CD4-positive, alpha-beta T cell (primary cell): ENCODE measurements around the gene LAG3. TPM values are rescaled to one million over a fixed set of nuclear protein-coding genes. Genes with fewer than 3 reads are reported as not detected.

ENCODE experiments used
- ATAC-seq: fragments of 200-7000 bp; cut with Tn5 transposase; one replicate; pipeline ENCODE4 v1.10.0; 2022; ENCODE audit warnings: mild to moderate bottlenecking; ENCODE audit not compliant: poor library complexity
- CTCF ChIA-PET: fragments of 350-600 bp; sonication (Branson Sonifier 250); formaldehyde crosslinking; loops from one replicate; lab custom pipeline; 2021; ENCODE audit warnings: antibody characterized with exemption, inconsistent platforms; lab: Charles Lee
- POLR2A ChIA-PET: fragments of 350-600 bp; sonication (Branson Sonifier 250); formaldehyde crosslinking; loops from one replicate; lab custom pipeline; 2021; ENCODE audit warnings: antibody characterized with exemption, inconsistent platforms; lab: Charles Lee
- DNase-seq, 14 experiments: peaks; one replicate each; pipeline ENCODE4 v3.0.0-alpha.2; 2013 to 2020; ENCODE audit warnings: mixed read lengths in 2 of 14
- H3K27ac ChIP-seq, 2 donors: one replicate each; pipeline versions ENCODE4 v1.5.1 to v1.7.0; 2013; ENCODE audit warnings: low read length in 2 of 2, low read depth in 1 of 2, mild to moderate bottlenecking in 1 of 2
- H3K27me3 ChIP-seq, 2 experiments: 1 replicate in 1 of 2; 2 replicates in 1 of 2; pipeline versions ENCODE4 v1.6.1 to v1.7.0; 2013; ENCODE audit warnings: low read length in 2 of 2, control low read depth in 1 of 2, mild to moderate bottlenecking in 1 of 2, moderate library complexity in 1 of 2; ENCODE audit not compliant: insufficient read depth in 2 of 2, control insufficient read depth in 1 of 2
- H3K36me3 ChIP-seq: one replicate; pipeline ENCODE4 v1.6.1; 2013; ENCODE audit warnings: low read length, control low read depth; ENCODE audit not compliant: insufficient read depth
- H3K4me1 ChIP-seq: one replicate; pipeline ENCODE4 v1.6.1; 2013; ENCODE audit warnings: low read length, control low read depth; ENCODE audit not compliant: insufficient read depth
- H3K4me3 ChIP-seq: one replicate; pipeline ENCODE4 v1.5.1; 2013; ENCODE audit warnings: mild to moderate bottlenecking, low read length, moderate library complexity
- H3K9me3 ChIP-seq, 2 experiments: 1 replicate in 1 of 2; 2 replicates in 1 of 2; pipeline versions ENCODE4 v1.6.1 to v1.7.0; 2013; ENCODE audit warnings: low read length in 2 of 2, mild to moderate bottlenecking in 2 of 2, control low read depth in 1 of 2, moderate library complexity in 1 of 2; ENCODE audit not compliant: control insufficient read depth in 1 of 2, insufficient read depth in 1 of 2
- H3K27ac Mint-ChIP-seq: one replicate; pipeline ENCODE4 v1.8.0; 2020; ENCODE audit warnings: mixed read lengths
- H3K27me3 Mint-ChIP-seq: one replicate; pipeline ENCODE4 v1.8.0; 2021; ENCODE audit warnings: mixed read lengths
- H3K36me3 Mint-ChIP-seq: one replicate; pipeline ENCODE4 v1.8.0; 2021; ENCODE audit warnings: low read depth, mixed read lengths
- H3K4me1 Mint-ChIP-seq: one replicate; pipeline ENCODE4 v1.8.0; 2021; ENCODE audit warnings: low read depth, mixed read lengths
- H3K4me3 Mint-ChIP-seq: one replicate; pipeline ENCODE4 v1.8.0; 2020; ENCODE audit warnings: mild to moderate bottlenecking, mixed read lengths
- H3K9me3 Mint-ChIP-seq: one replicate; pipeline ENCODE4 v1.8.0; 2020; ENCODE audit warnings: mixed read lengths
- intact Hi-C, 2 experiments: fragments of 100-400 bp; cut with DNase I in 1 of 2; cut with micrococcal nuclease in 1 of 2; formaldehyde crosslinking; loops; one replicate each; pipeline versions ENCODE4 v1.15.1 to v1.9.0; 2023 to 2025; cut with DNase I, micrococcal nuclease
- total RNA-seq, 174 experiments: library from RNA in 2 of 174; stranded (reverse) in 2 of 174; gene quantifications; one replicate each; pipeline ENCODE4 v1.2.3 and lab custom pipeline; 2021 to 2026
- TF ChIP-seq, protein P1 (sequence below): fragments of 200-600 bp; IDR thresholded peaks from one replicate; pipeline ENCODE4 v1.8.0; 2022; ENCODE audit warnings: antibody characterized with exemption, mild to moderate bottlenecking

LAG3 gene
- total RNA-seq, 2 experiments from 2014 or later = 0.82 to 1.4 TPM

DNA sequence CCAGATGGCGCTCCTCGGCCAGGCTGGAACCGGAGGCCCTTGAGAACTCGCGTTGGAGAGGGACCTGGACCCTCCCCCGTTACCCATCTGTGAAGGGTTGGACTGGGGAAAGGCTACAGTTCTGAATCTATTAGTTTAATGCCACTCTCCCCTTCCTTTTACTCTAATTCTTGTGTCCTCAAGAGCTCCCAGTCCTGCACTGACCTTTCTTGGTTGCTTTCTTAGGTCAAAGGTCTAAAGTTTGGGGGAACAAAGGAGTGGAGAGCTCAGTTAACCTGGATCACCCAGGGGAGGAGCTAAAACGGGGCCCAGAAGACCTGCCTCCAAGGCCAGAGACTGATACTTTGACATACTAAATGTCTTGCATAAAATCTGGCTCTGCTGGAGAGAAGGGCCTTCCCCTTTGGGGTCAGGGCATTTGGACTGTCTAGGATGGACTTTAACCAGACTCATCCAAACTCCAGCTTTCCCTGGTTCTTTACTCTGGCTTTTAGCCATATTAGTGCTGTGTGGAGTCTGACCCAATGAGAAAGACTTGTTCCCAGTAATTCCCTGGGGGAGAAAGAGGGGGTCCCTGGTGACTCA, 18.5 kb upstream of the LAG3 start:
- ATAC-seq = no peak
- Mint-ChIP-seq H3K4me3 (peak overlapping the region; percentile 96), H3K4me1 (peaks cover 19% of the 10 kb centered on the region), H3K36me3 (peaks cover 36% of the 10 kb centered on the region), H3K9me3 (no peaks in the 10 kb centered on the region), H3K27ac (peak overlapping the region; percentile 100), H3K27me3 (no peaks in the 10 kb centered on the region)
- peak overlapping the region; percentile 80 for H3K4me3 ChIP-seq
- intact Hi-C loops = loop anchor here (1.0 to 2.0 kb wide), 8 partner anchors 24 to 91 kb away; partner anchors contain the start of genes COPS7A (in 1 of the 2), ING4 (in 1 of the 2) and ZNF384 (in 1 of the 2)
- peak overlapping the region; percentile 86 to 96 for H3K27ac ChIP-seq
- no peak for DNase-seq
- ChIA-PET POLR2A (interaction anchor here (0.5 to 3.1 kb wide), 23 partner anchors 12 to 205 kb away, joined by 3 to 57 read pairs (median 8); partner anchors contain the start of genes C12orf57, CDCA3, COPS7A and GPR162), CTCF (interaction anchor here (0.6 to 3.5 kb wide), 22 partner anchors 8 to 137 kb away, joined by 3 to 27 read pairs (median 4); partner anchors contain the start of genes CD4, CDCA3, COPS7A and GPR162)
- TF ChIP-seq, protein P1, sequence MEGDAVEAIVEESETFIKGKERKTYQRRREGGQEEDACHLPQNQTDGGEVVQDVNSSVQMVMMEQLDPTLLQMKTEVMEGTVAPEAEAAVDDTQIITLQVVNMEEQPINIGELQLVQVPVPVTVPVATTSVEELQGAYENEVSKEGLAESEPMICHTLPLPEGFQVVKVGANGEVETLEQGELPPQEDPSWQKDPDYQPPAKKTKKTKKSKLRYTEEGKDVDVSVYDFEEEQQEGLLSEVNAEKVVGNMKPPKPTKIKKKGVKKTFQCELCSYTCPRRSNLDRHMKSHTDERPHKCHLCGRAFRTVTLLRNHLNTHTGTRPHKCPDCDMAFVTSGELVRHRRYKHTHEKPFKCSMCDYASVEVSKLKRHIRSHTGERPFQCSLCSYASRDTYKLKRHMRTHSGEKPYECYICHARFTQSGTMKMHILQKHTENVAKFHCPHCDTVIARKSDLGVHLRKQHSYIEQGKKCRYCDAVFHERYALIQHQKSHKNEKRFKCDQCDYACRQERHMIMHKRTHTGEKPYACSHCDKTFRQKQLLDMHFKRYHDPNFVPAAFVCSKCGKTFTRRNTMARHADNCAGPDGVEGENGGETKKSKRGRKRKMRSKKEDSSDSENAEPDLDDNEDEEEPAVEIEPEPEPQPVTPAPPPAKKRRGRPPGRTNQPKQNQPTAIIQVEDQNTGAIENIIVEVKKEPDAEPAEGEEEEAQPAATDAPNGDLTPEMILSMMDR = peak; percentile 50
- H3K4me1 ChIP-seq = peaks cover 24% of the 10 kb centered on the region
- no peaks in the 10 kb centered on the region for H3K27me3 ChIP-seq
- H3K36me3 ChIP-seq = peaks cover 31% of the 10 kb centered on the region
- H3K9me3 ChIP-seq = no peaks in the 10 kb centered on the region

DNA sequence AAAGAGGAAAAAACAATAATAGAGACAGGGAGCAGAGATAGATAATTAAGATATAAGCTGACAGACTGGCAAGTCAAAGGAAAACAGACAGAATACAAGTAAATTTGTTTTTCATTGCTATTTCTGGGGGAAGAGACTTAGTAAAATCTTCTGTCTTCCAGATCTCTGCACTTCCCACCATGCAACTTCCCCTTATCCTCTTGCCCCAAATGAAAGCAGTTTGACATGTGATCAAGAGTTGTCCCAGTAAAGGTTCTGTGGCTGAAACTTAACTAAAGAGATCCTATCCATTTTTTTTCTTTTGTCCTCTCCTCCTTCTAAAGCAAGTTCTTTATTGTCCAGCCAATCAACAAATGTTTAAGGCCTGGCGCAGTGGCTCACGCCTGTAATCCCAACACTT, 17.9 kb upstream of the LAG3 start:
- Mint-ChIP-seq H3K4me1 (peaks cover 19% of the 10 kb centered on the region), H3K27ac (peak overlapping the region; percentile 100), H3K4me3 (peak overlapping the region; percentile 60), H3K9me3 (no peaks in the 10 kb centered on the region), H3K36me3 (peaks cover 31% of the 10 kb centered on the region), H3K27me3 (no peaks in the 10 kb centered on the region)
- H3K27me3 ChIP-seq = no peaks in the 10 kb centered on the region
- no peak overlapping the region for H3K4me3 ChIP-seq
- CTCF ChIA-PET = interaction anchor here (0.6 to 3.5 kb wide), 18 partner anchors 8 to 137 kb away, joined by 3 to 27 read pairs (median 6); partner anchors contain the start of genes CD4, PTMS and SPSB2
- DNase-seq (no peak), ATAC-seq (no peak)
- H3K36me3 ChIP-seq = peaks cover 26% of the 10 kb centered on the region
- POLR2A ChIA-PET = interaction anchor here (1.3 to 3.1 kb wide), 12 partner anchors 12 to 204 kb away, joined by 3 to 57 read pairs (median 19); partner anchors contain the start of genes C12orf57, CDCA3, COPS7A and LAG3
- H3K4me1 ChIP-seq = peaks cover 24% of the 10 kb centered on the region
- TF ChIP-seq, protein P1 = no peak
- no peaks in the 10 kb centered on the region for H3K9me3 ChIP-seq
- H3K27ac ChIP-seq = no peak overlapping the region
- intact Hi-C loops = loop anchor here in 1 of 2 experiments (1.0 kb wide), 1 partner anchor 71 kb away; no protein-coding TSS in a partner anchor

DNA sequence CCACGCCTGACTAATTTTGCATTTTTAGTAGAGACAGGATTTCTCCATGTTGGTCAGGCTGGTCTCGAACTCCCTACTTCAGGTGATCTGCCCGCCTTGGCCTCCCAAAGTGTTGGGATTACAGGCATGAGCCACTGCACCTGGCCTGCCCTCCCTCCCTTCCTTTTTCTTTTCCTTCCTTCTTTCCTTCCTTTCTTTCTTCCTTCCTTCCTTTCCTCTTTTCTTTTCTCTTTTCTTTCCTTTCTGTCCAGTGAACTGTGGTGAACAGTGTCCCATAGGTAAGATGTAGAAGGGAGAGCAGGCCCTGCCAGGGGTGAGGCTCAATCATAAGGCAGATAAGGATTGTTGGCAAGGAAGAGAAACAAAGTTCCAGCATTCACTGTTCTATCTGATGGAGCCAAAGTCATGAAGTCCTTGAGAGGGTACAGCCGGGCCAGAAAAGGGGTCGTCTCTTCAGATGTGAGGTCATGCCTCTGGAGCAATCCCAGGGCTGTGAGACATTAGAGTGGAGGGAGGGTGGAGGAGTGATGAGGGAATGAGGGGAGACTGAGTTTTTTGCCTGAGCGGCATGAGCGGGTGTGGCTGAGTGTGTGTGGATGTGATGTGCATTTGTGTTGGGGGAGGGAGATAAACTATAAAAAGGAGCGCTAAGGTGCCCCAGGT, 15.2 kb upstream of the LAG3 start:
- Mint-ChIP-seq H3K4me1 (peaks cover 12% of the 10 kb centered on the region), H3K4me3 (no peak overlapping the region), H3K9me3 (no peaks in the 10 kb centered on the region), H3K36me3 (peaks cover 6% of the 10 kb centered on the region), H3K27ac (no peak overlapping the region), H3K27me3 (no peaks in the 10 kb centered on the region)
- CTCF ChIA-PET = interaction anchor here (1.8 kb wide), 1 partner anchor 10 kb away, joined by 6 read pairs; no protein-coding TSS in a partner anchor
- TF ChIP-seq, protein P1 = no peak
- H3K4me3 ChIP-seq = no peak overlapping the region
- ATAC-seq (no peak), DNase-seq (no peak)
- no peaks in the 10 kb centered on the region for H3K9me3 ChIP-seq
- peaks cover 17% of the 10 kb centered on the region for H3K4me1 ChIP-seq
- no peak overlapping the region for H3K27ac ChIP-seq
- peaks cover 0 to 3% of the 10 kb centered on the region in 2 experiments for H3K27me3 ChIP-seq
- no peaks in the 10 kb centered on the region for H3K36me3 ChIP-seq
- POLR2A ChIA-PET = no interaction called here
- intact Hi-C loops = no loop called here
